Endodermal cell (in vitro differentiated cells): ENCODE results near the gene COL5A2. TPM values are rescaled to one million over a fixed set of nuclear protein-coding genes. Genes with fewer than 3 reads are reported as not detected.

Source experiments
- DNase-seq: peaks from one replicate; pipeline ENCODE4 v3.0.0-alpha.2; 2017
- H3K27ac ChIP-seq: 2 replicates; pipeline ENCODE4 v1.5.1; 2013; ENCODE audit warnings: mild to moderate bottlenecking, low read depth, low read length, moderate library complexity
- H3K27me3 ChIP-seq: 2 replicates; pipeline ENCODE4 v1.6.1; 2013; ENCODE audit warnings: mild to moderate bottlenecking, low read length, moderate library complexity; ENCODE audit not compliant: insufficient read depth, control insufficient read depth, poor library complexity, severe bottlenecking
- H3K36me3 ChIP-seq: 2 replicates; pipeline ENCODE4 v1.7.0; 2013; ENCODE audit warnings: mild to moderate bottlenecking, low read length, moderate library complexity; ENCODE audit not compliant: control insufficient read depth, insufficient read depth
- H3K4me1 ChIP-seq: one replicate; pipeline ENCODE4 v1.7.0; 2013; ENCODE audit warnings: low read length; ENCODE audit not compliant: control insufficient read depth, insufficient read depth
- H3K4me3 ChIP-seq: 2 replicates; pipeline ENCODE4 v1.5.1; 2013; ENCODE audit warnings: mild to moderate bottlenecking, low read length, moderate library complexity
- H3K9ac ChIP-seq: 2 replicates; pipeline ENCODE4 v1.6.1; 2013; ENCODE audit warnings: mild to moderate bottlenecking, low read length, moderate library complexity; ENCODE audit not compliant: poor library complexity, severe bottlenecking; ENCODE audit errors: extremely low read depth
- H3K9me3 ChIP-seq: 2 replicates; pipeline ENCODE4 v1.6.1; 2013; ENCODE audit warnings: mild to moderate bottlenecking, low read length, moderate library complexity; ENCODE audit not compliant: control insufficient read depth
- H3K27ac Mint-ChIP-seq: 2 replicates; pipeline ENCODE4 v1.8.0; 2020; ENCODE audit warnings: mixed read lengths
- H3K27me3 Mint-ChIP-seq: 2 replicates; pipeline ENCODE4 v1.8.0; 2021; ENCODE audit warnings: mild to moderate bottlenecking, mixed read lengths; ENCODE audit not compliant: insufficient read depth
- H3K36me3 Mint-ChIP-seq: 2 replicates; pipeline ENCODE4 v1.8.0; 2020; ENCODE audit warnings: low read depth, mixed read lengths
- H3K4me1 Mint-ChIP-seq: 2 replicates; pipeline ENCODE4 v1.8.0; 2020; ENCODE audit warnings: mixed read lengths
- H3K4me3 Mint-ChIP-seq: 2 replicates; pipeline ENCODE4 v1.8.0; 2020; ENCODE audit warnings: mild to moderate bottlenecking, moderate library complexity, mixed read lengths
- H3K9me3 Mint-ChIP-seq: 2 replicates; pipeline ENCODE4 v1.8.0; 2020; ENCODE audit warnings: mild to moderate bottlenecking, mixed read lengths
- WGBS, 2 experiments: methylation state at CpG; one replicate each; pipeline versions ENCODE4 v1.1.5 to v1.1.7; 2013; ENCODE audit warnings: missing lambda C conversion rate in 2 of 2, mixed read lengths in 1 of 2; ENCODE audit not compliant: insufficient coverage in 1 of 2, insufficient read length in 1 of 2; 5-methylcytosine and 5-hydroxymethylcytosine counted together
- total RNA-seq, 2 donors: library from RNA; stranded (reverse); fragmentation: NEBNext Ultra II Directional in 1 of 2; extraction: Animal tissue kit (Norgen Biotek cat#: 25700) in 1 of 2; gene quantifications; 2 replicates in 1 of 2; 3 replicates in 1 of 2; pipeline ENCODE4 v1.2.1, GENCODE V29; 2021
- TF ChIP-seq, protein P1 (sequence below): fragments of 200-600 bp; sonication (generic); conservative IDR thresholded peaks from 2 replicates; pipeline ENCODE4 v1.5.0; 2021; ENCODE audit warnings: antibody characterized with exemption, mild to moderate bottlenecking

COL5A2 gene
- total RNA-seq, 2 donors from 2014 or later: 117 to 153 TPM

DNA sequence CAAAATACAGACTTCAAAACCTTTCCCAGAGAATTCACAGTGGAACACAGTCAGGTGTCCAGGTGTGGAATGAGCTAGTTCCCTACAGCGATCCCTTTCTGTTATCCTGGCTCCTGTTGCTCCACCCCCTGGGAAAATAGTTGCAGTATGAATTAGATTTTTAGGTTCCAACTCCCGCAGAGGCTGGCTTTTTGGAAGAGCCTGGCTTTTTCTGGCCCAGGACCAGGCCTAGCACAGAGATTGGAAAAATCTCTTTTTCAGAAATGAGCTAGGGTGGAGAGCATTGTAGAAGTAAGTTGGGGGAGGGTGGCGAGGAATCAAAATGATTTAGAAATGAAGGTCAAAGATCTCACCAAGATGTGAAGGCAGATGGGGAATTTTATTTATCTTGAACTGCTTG, 27.1 kb downstream of the COL5A2 start:
- TF ChIP-seq, protein P1, sequence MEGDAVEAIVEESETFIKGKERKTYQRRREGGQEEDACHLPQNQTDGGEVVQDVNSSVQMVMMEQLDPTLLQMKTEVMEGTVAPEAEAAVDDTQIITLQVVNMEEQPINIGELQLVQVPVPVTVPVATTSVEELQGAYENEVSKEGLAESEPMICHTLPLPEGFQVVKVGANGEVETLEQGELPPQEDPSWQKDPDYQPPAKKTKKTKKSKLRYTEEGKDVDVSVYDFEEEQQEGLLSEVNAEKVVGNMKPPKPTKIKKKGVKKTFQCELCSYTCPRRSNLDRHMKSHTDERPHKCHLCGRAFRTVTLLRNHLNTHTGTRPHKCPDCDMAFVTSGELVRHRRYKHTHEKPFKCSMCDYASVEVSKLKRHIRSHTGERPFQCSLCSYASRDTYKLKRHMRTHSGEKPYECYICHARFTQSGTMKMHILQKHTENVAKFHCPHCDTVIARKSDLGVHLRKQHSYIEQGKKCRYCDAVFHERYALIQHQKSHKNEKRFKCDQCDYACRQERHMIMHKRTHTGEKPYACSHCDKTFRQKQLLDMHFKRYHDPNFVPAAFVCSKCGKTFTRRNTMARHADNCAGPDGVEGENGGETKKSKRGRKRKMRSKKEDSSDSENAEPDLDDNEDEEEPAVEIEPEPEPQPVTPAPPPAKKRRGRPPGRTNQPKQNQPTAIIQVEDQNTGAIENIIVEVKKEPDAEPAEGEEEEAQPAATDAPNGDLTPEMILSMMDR: no peak
- Histone ChIP-seq H3K4me3 (no peak overlapping the region), H3K27me3 (no peaks in the 10 kb centered on the region), H3K9me3 (no peaks in the 10 kb centered on the region), H3K4me1 (no peaks in the 10 kb centered on the region), H3K36me3 (peaks cover 21% of the 10 kb centered on the region), H3K27ac (no peak overlapping the region), H3K9ac (no peak overlapping the region)
- H3K36me3 Mint-ChIP-seq: no peaks in the 10 kb centered on the region
- H3K27me3 Mint-ChIP-seq: no peaks in the 10 kb centered on the region
- 91 to 100% methylated on average over 2 to 3 of the region's 3 CpGs for WGBS, 2 experiments
- H3K4me3 Mint-ChIP-seq: no peak overlapping the region
- H3K27ac Mint-ChIP-seq: peak overlapping the region; percentile 42
- H3K9me3 Mint-ChIP-seq: no peaks in the 10 kb centered on the region
- DNase-seq: no peak
- peaks cover 14% of the 10 kb centered on the region for H3K4me1 Mint-ChIP-seq

DNA sequence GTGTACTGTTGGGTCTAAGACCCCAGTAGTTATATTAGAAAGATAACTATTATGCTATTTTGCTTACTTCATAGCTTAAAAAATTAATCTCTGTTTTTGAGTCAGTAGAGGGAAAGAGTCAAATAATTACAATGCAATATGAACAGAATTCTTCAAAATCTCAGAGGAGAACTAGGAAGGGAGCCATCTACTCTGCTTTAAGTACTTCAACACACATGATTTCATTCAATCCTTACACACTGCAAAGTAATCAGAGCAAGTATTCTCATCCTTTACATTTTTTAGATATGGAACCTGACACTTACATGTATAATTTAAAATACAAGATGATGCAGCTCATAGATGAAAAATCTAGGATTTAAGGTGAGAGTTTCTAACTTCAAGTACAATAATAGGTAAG, 27.7 kb downstream of the COL5A2 start:
- Mint-ChIP-seq H3K27ac (no peak overlapping the region), H3K36me3 (no peaks in the 10 kb centered on the region), H3K9me3 (no peaks in the 10 kb centered on the region), H3K4me3 (no peak overlapping the region), H3K4me1 (peaks cover 14% of the 10 kb centered on the region), H3K27me3 (no peaks in the 10 kb centered on the region)
- no peaks in the 10 kb centered on the region for H3K4me1 ChIP-seq
- DNase-seq: no peak
- H3K27ac ChIP-seq: no peak overlapping the region
- H3K36me3 ChIP-seq: peaks cover 27% of the 10 kb centered on the region
- TF ChIP-seq, protein P1: no peak
- no peaks in the 10 kb centered on the region for H3K27me3 ChIP-seq
- no peak overlapping the region for H3K9ac ChIP-seq
- no peaks in the 10 kb centered on the region for H3K9me3 ChIP-seq
- no peak overlapping the region for H3K4me3 ChIP-seq

DNA sequence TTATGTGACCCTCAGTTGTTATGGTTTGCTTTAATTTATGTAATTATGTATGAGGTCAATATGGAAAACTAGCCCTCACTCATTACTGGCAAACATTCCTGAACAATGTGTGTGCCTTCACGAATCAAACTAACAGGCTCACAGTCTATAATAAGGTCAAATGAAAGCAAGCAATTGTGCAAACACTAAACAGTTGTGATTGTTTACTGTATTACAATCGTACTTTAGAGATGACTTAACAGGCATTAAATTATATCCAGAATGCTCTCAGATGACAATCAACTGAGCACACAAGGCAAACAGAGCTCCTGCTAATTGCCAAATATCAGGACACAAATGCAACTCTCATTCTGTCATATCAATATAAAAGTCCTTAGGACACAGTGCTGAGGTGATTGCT, 29.5 kb downstream of the COL5A2 start:
- TF ChIP-seq, protein P1: no peak
- Histone ChIP-seq H3K4me3 (no peak overlapping the region), H3K27ac (no peak overlapping the region), H3K4me1 (no peaks in the 10 kb centered on the region), H3K9me3 (no peaks in the 10 kb centered on the region), H3K36me3 (peaks cover 33% of the 10 kb centered on the region), H3K9ac (no peak overlapping the region), H3K27me3 (no peaks in the 10 kb centered on the region)
- no peak for DNase-seq
- Mint-ChIP-seq H3K36me3 (no peaks in the 10 kb centered on the region), H3K9me3 (no peaks in the 10 kb centered on the region), H3K27ac (peak overlapping the region; percentile 63), H3K4me3 (no peak overlapping the region), H3K27me3 (no peaks in the 10 kb centered on the region), H3K4me1 (peaks cover 14% of the 10 kb centered on the region)
- WGBS, 2 experiments: 38 to 80% methylated on average over 1 to 2 of the region's 2 CpGs
